Lung (tissue), 12 donors: ENCODE data around the gene GATA2. TPM values are rescaled to one million over a fixed set of nuclear protein-coding genes. Genes with fewer than 3 reads are reported as not detected.

Experiments used
- ATAC-seq: fragments of 200-7000 bp; cut with Tn5 transposase; one replicate; pipeline ENCODE4 v1.9.1; 2020; ENCODE audit warnings: moderate number of reproducible peaks; ENCODE audit not compliant: insufficient read depth, low FRiP score
- DNase-seq, 3 donors: peaks; one replicate each; pipeline ENCODE4 v3.0.0-alpha.2; 2013 to 2017
- H3K27ac ChIP-seq, 2 donors: one replicate each; pipeline ENCODE4 v1.5.1; 2013; ENCODE audit warnings: mild to moderate bottlenecking in 2 of 2, moderate library complexity in 2 of 2, control low read depth in 1 of 2, inconsistent platforms in 1 of 2, low read depth in 1 of 2, low read length in 1 of 2
- H3K27me3 ChIP-seq, 3 donors: one replicate each; pipeline ENCODE4 v1.5.1; 2013; ENCODE audit warnings: low read length in 2 of 3; ENCODE audit not compliant: control insufficient read depth in 3 of 3, insufficient read depth in 3 of 3
- H3K36me3 ChIP-seq, 4 donors: one replicate each; pipeline ENCODE4 v1.5.1; 2013; ENCODE audit warnings: low read length in 4 of 4, mild to moderate bottlenecking in 1 of 4, moderate library complexity in 1 of 4; ENCODE audit not compliant: control insufficient read depth in 4 of 4, insufficient read depth in 4 of 4
- H3K4me1 ChIP-seq, 5 donors: one replicate each; pipeline ENCODE4 v1.5.1; 2013; ENCODE audit warnings: low read length in 5 of 5, mild to moderate bottlenecking in 2 of 5, moderate library complexity in 1 of 5; ENCODE audit not compliant: control insufficient read depth in 5 of 5, insufficient read depth in 5 of 5
- H3K4me3 ChIP-seq: one replicate; pipeline ENCODE4 v1.5.1; 2013; ENCODE audit warnings: mild to moderate bottlenecking, control low read depth, moderate library complexity
- H3K9ac ChIP-seq, 2 donors: one replicate each; pipeline ENCODE4 v1.5.1; 2013; ENCODE audit warnings: low read length in 2 of 2, control low read depth in 1 of 2; ENCODE audit not compliant: insufficient read depth in 1 of 2
- H3K9me3 ChIP-seq, 4 donors: one replicate each; pipeline ENCODE4 v1.5.1; 2013; ENCODE audit warnings: low read length in 3 of 4, mild to moderate bottlenecking in 1 of 4, moderate library complexity in 1 of 4; ENCODE audit not compliant: control insufficient read depth in 4 of 4, insufficient read depth in 3 of 4
- CTCF ChIP-seq: IDR thresholded peaks from 2 replicates; pipeline ENCODE4 v1.5.1; 2012; ENCODE audit warnings: mild to moderate bottlenecking; ENCODE audit errors: control extremely low read depth, extremely low read depth
- WGBS, 2 donors: extraction: QIAGEN DNeasy Blood & Tissue Kit; methylation state at CpG; one replicate each; pipeline ENCODE4 v1.1.7; 2013; 5-methylcytosine and 5-hydroxymethylcytosine counted together
- polyA plus RNA-seq, 2 donors: library from polyadenylated mRNA; stranded (reverse); fragments of 200-250 nt; gene quantifications; one replicate each; pipeline ENCODE4 v1.2.1, GENCODE V29; 2013
- total RNA-seq, 2 donors: library from RNA; depleted of rRNA in 1 of 2; stranded (reverse); fragments of >200 nt in 1 of 2; gene quantifications; one replicate each; pipeline ENCODE4 v1.2.1, GENCODE V29; 2014 to 2021
- donor health status: control.
- donor health status: control.
- donor health status: Bipolar disorder and iron deficiency.
- donor health status: healthy.
- donor health status: DM: yes; HTN: yes; CAD: no.

GATA2 gene
- total and polyA plus RNA-seq, 4 donors: 9.6 to 37.0 (median 28.7) TPM

GRCh38 chr3:128462341-128462910, 30.6 kb downstream of the GATA2 start:
- no peak for DNase-seq
- no peak overlapping the region for H3K4me3 ChIP-seq
- 91 to 95% methylated on average over 23 of the region's 23 CpGs for WGBS, 2 donors

GRCh38 chr3:128461731-128462130, 31.3 kb downstream of the GATA2 start:
- Histone ChIP-seq H3K9me3 (no peaks in the 10 kb centered on the region), H3K4me1 (peaks cover 0 to 29% (median 0%) of the 10 kb centered on the region in 5 donors), H3K27me3 (peaks cover 0 to 21% (median 3%) of the 10 kb centered on the region in 3 donors), H3K36me3 (no peaks in the 10 kb centered on the region), H3K4me3 (no peak overlapping the region), H3K9ac (no peak overlapping the region), H3K27ac (no peak overlapping the region)
- no peak for DNase-seq
- WGBS, 2 donors: 87 to 88% methylated on average over 12 of the region's 12 CpGs
- no peak for ATAC-seq
- no peak for TF ChIP-seq CTCF

More at GRCh38 chr3:128462341-128462910, 30.6 kb downstream of the GATA2 start:
- Histone ChIP-seq H3K9me3 (no peaks in the 10 kb centered on the region), H3K27ac (no peak overlapping the region), H3K9ac (no peak overlapping the region), H3K36me3 (no peaks in the 10 kb centered on the region), H3K4me1 (peaks cover 0 to 29% (median 0%) of the 10 kb centered on the region in 5 donors), H3K27me3 (peaks cover 0 to 26% (median 7%) of the 10 kb centered on the region in 3 donors)
- no peak for TF ChIP-seq CTCF
- ATAC-seq: no peak

- 93 to 97% methylated on average over 9 of the region's 9 CpGs for WGBS, 2 donors
- DNase-seq: no peak
- no peaks in the 10 kb centered on the region for H3K36me3 ChIP-seq
- no peak for ATAC-seq
- H3K4me1 ChIP-seq: peaks cover 0 to 36% (median 0%) of the 10 kb centered on the region in 5 donors
- no peak overlapping the region for H3K9ac ChIP-seq
- H3K9me3 ChIP-seq: no peaks in the 10 kb centered on the region
- H3K27ac ChIP-seq: no peak overlapping the region
- H3K27me3 ChIP-seq: peaks cover 0 to 5% (median 0%) of the 10 kb centered on the region in 3 donors
- TF ChIP-seq CTCF: no peak
- no peak overlapping the region for H3K4me3 ChIP-seq
These were observed 33.6 kb downstream of the GATA2 start for GRCh38 chr3:128459461-128459820.
